CD8-positive, alpha-beta memory T cell (primary cell): ENCODE results near the gene SGMS1. TPM values are rescaled to one million over a fixed set of nuclear protein-coding genes. Genes with fewer than 3 reads are reported as not detected.

Experiments used
- CTCF ChIA-PET: fragments of 350-600 bp; sonication (Branson Sonifier 250); formaldehyde crosslinking; loops from one replicate; lab custom pipeline; 2021; ENCODE audit warnings: antibody characterized with exemption; lab: Charles Lee
- POLR2A ChIA-PET: fragments of 350-600 bp; sonication (Branson Sonifier 250); formaldehyde crosslinking; loops from one replicate; lab custom pipeline; 2021; ENCODE audit warnings: antibody characterized with exemption; lab: Charles Lee
- DNase-seq, 5 donors: peaks; one replicate each; pipeline versions ENCODE4 v3.0.0 to v3.0.0-alpha.2; 2020 to 2022; ENCODE audit warnings: mixed read lengths in 1 of 5
- H3K27ac ChIP-seq: one replicate; pipeline ENCODE4 v1.7.0; 2013; ENCODE audit warnings: low read depth, mild to moderate bottlenecking, low read length, moderate library complexity
- H3K27me3 ChIP-seq: 2 replicates; pipeline ENCODE4 v1.7.0; 2013; ENCODE audit warnings: low read length, mild to moderate bottlenecking; ENCODE audit not compliant: insufficient read depth, poor library complexity, severe bottlenecking
- H3K36me3 ChIP-seq: 2 replicates; pipeline ENCODE4 v1.7.0; 2013; ENCODE audit warnings: mild to moderate bottlenecking, low read length, moderate library complexity; ENCODE audit not compliant: insufficient read depth
- H3K4me1 ChIP-seq: 2 replicates; pipeline ENCODE4 v1.7.0; 2013; ENCODE audit warnings: mild to moderate bottlenecking, low read length, moderate library complexity; ENCODE audit not compliant: insufficient read depth
- H3K4me3 ChIP-seq: 2 replicates; pipeline ENCODE4 v1.7.0; 2013; ENCODE audit warnings: mild to moderate bottlenecking, low read length
- H3K9me3 ChIP-seq: 2 replicates; pipeline ENCODE4 v1.7.0; 2013; ENCODE audit warnings: mild to moderate bottlenecking, low read length
- H3K27ac Mint-ChIP-seq, 8 donors: one replicate each; pipeline ENCODE4 v1.8.0; 2020 to 2021; ENCODE audit warnings: mixed read lengths in 8 of 8, mild to moderate bottlenecking in 6 of 8, inconsistent platforms in 3 of 8, moderate library complexity in 3 of 8
- H3K27me3 Mint-ChIP-seq, 2 donors: one replicate each; pipeline ENCODE4 v1.8.0; 2020 to 2021; ENCODE audit warnings: mixed read lengths in 2 of 2, mild to moderate bottlenecking in 1 of 2, moderate library complexity in 1 of 2
- H3K36me3 Mint-ChIP-seq, 3 donors: one replicate each; pipeline ENCODE4 v1.8.0; 2020 to 2021; ENCODE audit warnings: mixed read lengths in 3 of 3, inconsistent platforms in 1 of 3, mild to moderate bottlenecking in 1 of 3
- H3K4me1 Mint-ChIP-seq, 3 donors: one replicate each; pipeline ENCODE4 v1.8.0; 2020 to 2021; ENCODE audit warnings: mixed read lengths in 3 of 3, inconsistent platforms in 1 of 3, mild to moderate bottlenecking in 1 of 3
- H3K4me3 Mint-ChIP-seq, 7 donors: one replicate each; pipeline ENCODE4 v1.8.0; 2020 to 2021; ENCODE audit warnings: mixed read lengths in 7 of 7, mild to moderate bottlenecking in 6 of 7, moderate library complexity in 4 of 7, inconsistent platforms in 2 of 7
- H3K9me3 Mint-ChIP-seq, 5 donors: one replicate each; pipeline ENCODE4 v1.8.0; 2020 to 2022; ENCODE audit warnings: mixed read lengths in 5 of 5, mild to moderate bottlenecking in 3 of 5, moderate library complexity in 2 of 5, inconsistent platforms in 1 of 5
- polyA plus RNA-seq: library from polyadenylated mRNA; unstranded; fragments of 300-500 nt; fragmentation: Illumina TruSeq; gene quantifications from one replicate; pipeline ENCODE4 v1.2.3, GENCODE V29; 2021
- total RNA-seq, 2 experiments: library from RNA; stranded (reverse); gene quantifications; one replicate each; pipeline ENCODE4 v1.2.3, GENCODE V29; 2021

The SGMS1 gene
- total and polyA plus RNA-seq, 3 experiments from 2014 or later: 11.3 to 14.5 (median 13.5) TPM

GRCh38 chr10:50407076-50407801 lies 216.5 kb downstream of the SGMS1 start:
- no peak for DNase-seq
- Mint-ChIP-seq H3K27me3 (no peaks in the 10 kb centered on the region), H3K27ac (no peak overlapping the region), H3K4me1 (peaks cover 31 to 56% (median 42%) of the 10 kb centered on the region in 3 donors), H3K4me3 (peak overlapping the region in 1 of 7 donors; percentile 25), H3K9me3 (peaks cover 0 to 8% (median 4%) of the 10 kb centered on the region in 5 donors), H3K36me3 (peaks cover 10 to 18% (median 14%) of the 10 kb centered on the region in 3 donors)
- Histone ChIP-seq H3K36me3 (peaks cover 8% of the 10 kb centered on the region), H3K4me3 (no peak overlapping the region), H3K27me3 (no peaks in the 10 kb centered on the region), H3K4me1 (peaks cover 2% of the 10 kb centered on the region), H3K27ac (no peak overlapping the region), H3K9me3 (no peaks in the 10 kb centered on the region)
- POLR2A ChIA-PET: no interaction called here
- CTCF ChIA-PET: interaction anchor here (0.9 kb wide), 1 partner anchor 25 kb away, joined by 4 read pairs; no protein-coding TSS in a partner anchor

GRCh38 chr10:50406457-50407070 lies 217.2 kb downstream of the SGMS1 start:
- H3K27me3 Mint-ChIP-seq: no peaks in the 10 kb centered on the region
- peaks cover 8% of the 10 kb centered on the region for H3K36me3 ChIP-seq
- H3K27ac ChIP-seq: no peak overlapping the region
- H3K4me3 Mint-ChIP-seq: peak overlapping the region in 1 of 7 donors; percentile 25
- peaks cover 27 to 56% (median 41%) of the 10 kb centered on the region in 3 donors for H3K4me1 Mint-ChIP-seq
- H3K36me3 Mint-ChIP-seq: peaks cover 10 to 18% (median 14%) of the 10 kb centered on the region in 3 donors
- POLR2A ChIA-PET: no interaction called here
- H3K9me3 ChIP-seq: no peaks in the 10 kb centered on the region
- H3K9me3 Mint-ChIP-seq: peaks cover 0 to 8% (median 4%) of the 10 kb centered on the region in 5 donors
- DNase-seq: no peak
- peaks cover 2% of the 10 kb centered on the region for H3K4me1 ChIP-seq
- no peak overlapping the region for H3K27ac Mint-ChIP-seq
- no peak overlapping the region for H3K4me3 ChIP-seq
- CTCF ChIA-PET: interaction anchor here (0.9 kb wide), 1 partner anchor 24 kb away, joined by 4 read pairs; no protein-coding TSS in a partner anchor
- no peaks in the 10 kb centered on the region for H3K27me3 ChIP-seq

DNA sequence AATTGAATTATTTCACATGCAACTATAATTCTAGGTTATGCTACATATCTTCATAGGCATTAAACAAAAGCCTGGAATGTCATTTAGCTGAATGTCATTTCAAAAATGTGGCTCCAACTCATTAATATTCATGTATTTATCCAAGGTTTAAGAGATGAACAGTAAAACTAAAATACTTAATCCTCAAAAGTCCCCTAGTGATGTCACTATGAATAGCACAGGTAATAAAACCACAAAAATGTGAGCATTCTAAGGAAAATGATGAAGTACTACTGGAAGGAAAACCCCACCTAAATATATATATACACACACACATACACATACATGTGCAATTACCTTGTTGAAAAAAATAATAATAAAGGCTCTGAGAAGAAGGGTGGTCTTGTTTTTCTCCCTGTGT lies 218.0 kb downstream of the SGMS1 start:
- H3K9me3 ChIP-seq: no peaks in the 10 kb centered on the region
- no peak for DNase-seq
- Mint-ChIP-seq H3K36me3 (peaks cover 10 to 18% (median 14%) of the 10 kb centered on the region in 3 donors), H3K9me3 (peaks cover 0 to 8% (median 4%) of the 10 kb centered on the region in 5 donors), H3K4me3 (no peak overlapping the region), H3K27me3 (no peaks in the 10 kb centered on the region), H3K27ac (no peak overlapping the region), H3K4me1 (peaks cover 27 to 56% (median 41%) of the 10 kb centered on the region in 3 donors)
- H3K36me3 ChIP-seq: peaks cover 8% of the 10 kb centered on the region
- no peak overlapping the region for H3K27ac ChIP-seq
- CTCF ChIA-PET: no interaction called here
- POLR2A ChIA-PET: no interaction called here
- no peaks in the 10 kb centered on the region for H3K27me3 ChIP-seq
- no peak overlapping the region for H3K4me3 ChIP-seq
- H3K4me1 ChIP-seq: peaks cover 2% of the 10 kb centered on the region

DNA sequence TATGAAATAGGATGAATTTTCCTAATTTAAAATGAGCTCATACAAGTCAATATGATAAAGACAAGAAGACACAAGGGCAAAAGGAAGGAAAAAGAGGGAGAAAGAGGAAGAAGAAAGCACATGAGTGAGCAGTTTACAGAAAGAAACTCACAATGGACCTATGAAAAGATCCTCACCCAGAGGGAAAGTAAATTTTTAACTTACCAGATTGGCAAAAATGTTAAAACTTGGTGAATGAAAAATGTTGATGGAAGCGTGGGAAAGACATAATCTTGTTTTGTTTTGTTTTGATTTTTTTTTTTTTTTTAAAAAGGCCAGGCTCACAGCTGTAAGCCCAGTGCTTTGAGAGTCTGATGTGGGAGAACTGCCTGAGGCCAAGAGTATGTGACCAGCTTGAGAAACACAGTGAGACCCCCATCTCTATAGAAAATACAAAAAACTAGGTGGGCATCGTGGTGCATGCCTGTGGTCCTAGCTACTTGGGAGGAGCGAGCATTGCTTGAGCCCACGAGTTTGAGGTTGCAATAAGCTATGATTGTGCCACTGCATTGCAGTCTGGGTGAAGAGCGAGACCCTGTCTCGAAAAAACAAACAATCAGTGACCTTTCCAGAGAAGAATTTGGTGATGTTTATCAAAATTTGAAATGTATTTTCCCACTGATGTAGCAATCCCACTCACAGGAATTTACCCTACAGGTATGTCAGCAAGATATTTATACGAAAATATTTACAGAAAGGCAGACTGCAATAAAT lies 219.6 kb downstream of the SGMS1 start:
- no peak overlapping the region for H3K4me3 Mint-ChIP-seq
- no peak overlapping the region for H3K27ac ChIP-seq
- H3K27me3 ChIP-seq: no peaks in the 10 kb centered on the region
- H3K9me3 ChIP-seq: no peaks in the 10 kb centered on the region
- peaks cover 0 to 8% (median 4%) of the 10 kb centered on the region in 5 donors for H3K9me3 Mint-ChIP-seq
- peaks cover 10 to 18% (median 14%) of the 10 kb centered on the region in 3 donors for H3K36me3 Mint-ChIP-seq
- H3K4me1 ChIP-seq: no peaks in the 10 kb centered on the region
- H3K4me1 Mint-ChIP-seq: peaks cover 23 to 57% (median 42%) of the 10 kb centered on the region in 3 donors
- no peaks in the 10 kb centered on the region for H3K27me3 Mint-ChIP-seq
- H3K27ac Mint-ChIP-seq: peak overlapping the region in 3 of 8 donors; percentile 10 to 32 (median 26)
- no peak overlapping the region for H3K4me3 ChIP-seq
- CTCF ChIA-PET: no interaction called here
- no peak for DNase-seq
- H3K36me3 ChIP-seq: peaks cover 8% of the 10 kb centered on the region
- POLR2A ChIA-PET: no interaction called here

DNA sequence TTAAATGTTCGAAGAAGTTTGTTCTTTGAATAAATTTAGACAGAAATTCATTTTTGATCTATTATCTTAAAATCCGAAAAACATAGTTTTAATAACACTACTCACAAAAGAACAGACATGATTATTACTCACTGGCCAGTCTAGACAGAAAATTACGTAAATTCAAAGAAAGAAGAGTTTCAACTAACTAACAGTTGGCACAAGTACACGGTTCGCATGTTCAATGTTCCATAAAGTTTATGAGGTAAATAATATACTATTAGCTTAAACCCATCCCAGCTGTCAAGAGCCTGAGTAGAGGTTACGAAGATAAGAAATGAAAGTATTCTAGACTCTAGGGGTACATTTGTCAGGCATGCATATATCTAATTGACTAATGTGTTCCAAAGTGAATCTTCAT lies 220.7 kb downstream of the SGMS1 start:
- Histone ChIP-seq H3K27me3 (no peaks in the 10 kb centered on the region), H3K9me3 (no peaks in the 10 kb centered on the region), H3K36me3 (peaks cover 8% of the 10 kb centered on the region), H3K4me1 (no peaks in the 10 kb centered on the region), H3K27ac (no peak overlapping the region), H3K4me3 (no peak overlapping the region)
- H3K27me3 Mint-ChIP-seq: no peaks in the 10 kb centered on the region
- peaks cover 30 to 66% (median 52%) of the 10 kb centered on the region in 3 donors for H3K4me1 Mint-ChIP-seq
- POLR2A ChIA-PET: no interaction called here
- no peak overlapping the region for H3K4me3 Mint-ChIP-seq
- peak overlapping the region in 1 of 8 donors; percentile 26 for H3K27ac Mint-ChIP-seq
- CTCF ChIA-PET: no interaction called here
- peaks cover 0 to 8% (median 4%) of the 10 kb centered on the region in 5 donors for H3K9me3 Mint-ChIP-seq
- no peak for DNase-seq
- peaks cover 10 to 18% (median 13%) of the 10 kb centered on the region in 3 donors for H3K36me3 Mint-ChIP-seq

GRCh38 chr10:50402466-50402865 lies 221.3 kb downstream of the SGMS1 start:
- H3K4me3 Mint-ChIP-seq: no peak overlapping the region
- H3K27me3 Mint-ChIP-seq: no peaks in the 10 kb centered on the region
- no peak overlapping the region for H3K27ac Mint-ChIP-seq
- Histone ChIP-seq H3K4me3 (no peak overlapping the region), H3K36me3 (peaks cover 8% of the 10 kb centered on the region), H3K9me3 (no peaks in the 10 kb centered on the region), H3K27ac (no peak overlapping the region), H3K27me3 (no peaks in the 10 kb centered on the region), H3K4me1 (peaks cover under 1% of the 10 kb centered on the region)
- H3K9me3 Mint-ChIP-seq: peaks cover 0 to 8% (median 4%) of the 10 kb centered on the region in 5 donors
- no peak for DNase-seq
- CTCF ChIA-PET: no interaction called here
- POLR2A ChIA-PET: no interaction called here
- H3K4me1 Mint-ChIP-seq: peaks cover 36 to 72% (median 57%) of the 10 kb centered on the region in 3 donors
- H3K36me3 Mint-ChIP-seq: peaks cover 10 to 17% (median 11%) of the 10 kb centered on the region in 3 donors

DNA sequence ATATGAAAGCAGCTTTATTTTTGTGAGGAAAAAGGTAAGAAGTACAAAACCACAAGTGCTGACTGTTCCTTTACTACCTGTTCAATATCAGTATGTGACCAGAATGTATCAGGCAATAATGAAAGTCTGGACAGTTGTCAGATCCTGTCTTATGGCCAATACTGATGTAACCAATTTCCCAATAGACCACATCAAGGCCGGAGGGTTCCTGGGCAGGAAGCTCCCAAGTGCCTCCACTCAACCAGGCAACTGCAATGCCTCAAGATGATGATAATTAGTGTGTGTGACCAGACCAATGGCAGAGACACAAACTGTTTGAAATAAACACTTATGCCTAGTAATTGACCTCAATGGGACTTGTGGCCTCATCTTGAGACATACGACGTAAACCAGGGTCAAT lies 223.1 kb downstream of the SGMS1 start:
- H3K27me3 ChIP-seq: no peaks in the 10 kb centered on the region
- no peaks in the 10 kb centered on the region for H3K36me3 ChIP-seq
- no peak overlapping the region for H3K4me3 ChIP-seq
- Mint-ChIP-seq H3K4me1 (peaks cover 52 to 90% (median 73%) of the 10 kb centered on the region in 3 donors), H3K36me3 (peaks cover 0 to 6% (median under 1%) of the 10 kb centered on the region in 3 donors), H3K4me3 (no peak overlapping the region), H3K27ac (peak overlapping the region in 1 of 8 donors; percentile 55), H3K27me3 (no peaks in the 10 kb centered on the region), H3K9me3 (no peaks in the 10 kb centered on the region)
- CTCF ChIA-PET: no interaction called here
- H3K4me1 ChIP-seq: peaks cover 18% of the 10 kb centered on the region
- POLR2A ChIA-PET: no interaction called here
- no peak overlapping the region for H3K27ac ChIP-seq
- H3K9me3 ChIP-seq: no peaks in the 10 kb centered on the region
- DNase-seq: no peak
